HG03342 (cell line): Measurements from ENCODE around the gene ZDHHC17.
"Not testable (repeated sequence)": the region's sequence is repeated elsewhere in the genome, so short reads cannot be mapped to it uniquely, and the experiment has no call there.

Source experiments
- ATAC-seq: cut with Tn5 transposase; IDR thresholded peaks from one replicate; pipeline ENCODE4 v1.9.1; 2021; ENCODE audit warnings: mild to moderate bottlenecking, moderate library complexity; ENCODE audit not compliant: unreplicated experiment

Gene ZDHHC17

GRCh38 chr12:76765598-76765997, 1.7 kb downstream of the ZDHHC17 start:
- ATAC-seq, result no peak

DNA sequence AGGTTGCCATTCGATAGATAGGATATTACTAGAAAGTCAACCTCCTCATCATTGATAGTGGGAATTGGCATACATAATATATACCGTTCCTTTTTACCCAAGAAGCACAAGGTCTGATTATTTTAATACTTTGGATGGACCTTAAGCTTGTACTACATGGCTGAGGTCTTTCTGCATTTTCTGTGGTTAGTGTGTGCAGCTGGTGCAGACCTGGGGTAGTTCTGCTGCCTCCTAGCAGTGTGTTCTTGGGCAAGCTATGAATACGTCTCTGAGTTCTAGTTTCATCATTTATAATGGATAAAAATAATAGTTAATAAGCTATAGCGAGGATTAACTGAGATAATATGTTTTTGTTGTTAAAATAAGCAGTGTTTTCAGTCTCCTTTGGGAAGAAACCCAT, 2.2 kb downstream of the ZDHHC17 start:
- ATAC-seq, result no peak

DNA sequence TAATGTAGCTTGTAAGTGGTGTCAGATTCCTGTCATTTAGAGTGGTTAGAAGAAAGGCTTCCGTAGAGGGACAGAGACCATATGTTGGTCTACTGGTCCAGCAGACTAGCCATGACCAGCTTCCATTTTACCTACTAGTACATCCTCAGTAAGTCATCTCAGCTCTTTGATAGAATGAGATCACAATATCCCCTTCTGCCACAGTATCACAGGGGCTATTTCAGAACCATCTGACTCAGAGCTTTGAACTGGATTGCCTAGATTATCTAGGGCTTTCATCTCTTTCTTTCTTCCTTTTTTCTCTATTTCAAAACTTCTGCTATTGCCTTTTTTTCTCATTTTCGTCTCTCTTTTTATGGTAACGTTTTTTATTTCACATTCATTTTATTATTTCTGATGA, 4.7 kb downstream of the ZDHHC17 start:
- ATAC-seq, result no peak

- ATAC-seq, result peak; percentile 100
These were observed 13.9 kb downstream of the ZDHHC17 start for GRCh38 chr12:76777765-76778216.

DNA sequence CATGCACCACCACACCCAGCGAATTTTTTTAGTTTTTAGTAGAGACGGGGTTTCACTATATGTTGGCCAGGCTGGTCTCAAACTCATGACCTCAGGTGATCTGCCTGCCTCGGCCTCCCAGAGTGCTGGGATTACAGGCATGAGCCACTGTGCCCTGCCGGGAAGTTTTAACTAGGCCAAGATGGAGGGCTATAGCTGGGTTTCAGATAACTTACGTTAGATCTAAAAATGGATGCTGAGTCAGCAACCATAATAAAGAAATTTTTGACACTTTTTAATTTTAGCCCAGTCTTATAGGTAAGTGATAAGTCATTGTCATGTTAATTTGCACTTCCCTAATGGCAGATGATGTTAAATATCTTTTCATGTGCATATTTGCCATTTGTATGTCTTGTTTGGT, 14.4 kb downstream of the ZDHHC17 start:
- ATAC-seq, result no peak

DNA sequence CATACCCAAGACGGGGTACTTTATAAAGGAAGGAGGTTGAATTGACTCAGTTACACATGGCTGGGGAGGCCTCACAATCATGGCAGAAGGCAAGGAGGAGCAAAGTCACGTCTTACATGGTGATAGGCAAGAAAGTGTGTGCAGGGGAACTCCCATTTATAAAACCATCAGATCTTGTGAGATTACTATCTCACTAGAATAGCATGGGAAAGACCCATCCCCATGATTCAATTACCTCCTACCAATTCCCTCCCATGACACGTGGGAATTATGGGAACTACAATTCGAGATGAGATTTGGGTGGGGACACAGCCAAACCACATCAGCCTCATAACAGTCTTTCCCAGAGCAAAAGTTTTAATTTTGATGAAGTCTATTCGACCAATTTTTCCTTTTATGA, 15.4 kb downstream of the ZDHHC17 start:
- ATAC-seq, result not testable (repeated sequence)

- no peak for ATAC-seq
These were observed 17.4 kb downstream of the ZDHHC17 start for GRCh38 chr12:76781321-76781720.

- ATAC-seq, result no peak
These were observed 18.6 kb downstream of the ZDHHC17 start for GRCh38 chr12:76782526-76782925.

DNA sequence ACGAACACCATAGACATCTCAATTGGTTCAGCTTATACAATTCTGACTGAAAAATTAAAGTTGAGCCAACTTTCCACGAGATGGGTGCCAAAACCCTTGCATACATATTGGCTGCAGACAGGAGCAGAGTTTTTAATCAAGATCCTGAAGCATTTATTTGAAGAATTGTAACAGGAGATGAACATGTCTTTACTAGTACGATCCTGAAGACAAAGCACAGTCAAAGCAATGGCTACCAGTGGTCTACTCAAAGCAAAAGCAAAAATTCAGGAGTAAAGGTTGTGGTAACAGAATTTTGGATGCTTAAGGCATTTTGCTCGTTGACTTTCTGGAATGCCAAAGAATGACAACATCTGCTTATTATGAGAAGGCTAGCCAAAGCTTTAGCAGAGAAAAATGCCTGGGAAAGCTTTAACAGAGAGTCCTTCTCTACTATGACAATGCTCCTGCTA, 20.7 kb downstream of the ZDHHC17 start:
- ATAC-seq, result no peak

DNA sequence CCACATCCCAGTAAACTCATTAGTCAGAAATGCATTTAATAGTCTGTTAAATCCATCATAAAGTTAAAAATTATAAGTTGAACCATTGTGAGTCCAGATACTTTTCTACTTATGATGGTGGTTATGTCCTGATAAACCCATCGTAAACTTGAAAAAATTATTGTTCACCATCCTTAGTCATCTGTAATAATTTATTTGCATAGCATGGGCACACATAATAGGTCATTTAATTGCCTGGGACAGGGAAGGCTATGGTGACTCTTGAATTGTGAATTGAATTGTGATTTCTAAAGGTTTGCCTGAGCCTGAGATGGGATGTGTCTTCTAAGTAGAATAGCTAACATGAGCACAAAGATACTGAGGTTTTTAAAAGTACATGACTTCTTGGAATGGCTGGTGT, 21.5 kb downstream of the ZDHHC17 start:
- ATAC-seq, result no peak

DNA sequence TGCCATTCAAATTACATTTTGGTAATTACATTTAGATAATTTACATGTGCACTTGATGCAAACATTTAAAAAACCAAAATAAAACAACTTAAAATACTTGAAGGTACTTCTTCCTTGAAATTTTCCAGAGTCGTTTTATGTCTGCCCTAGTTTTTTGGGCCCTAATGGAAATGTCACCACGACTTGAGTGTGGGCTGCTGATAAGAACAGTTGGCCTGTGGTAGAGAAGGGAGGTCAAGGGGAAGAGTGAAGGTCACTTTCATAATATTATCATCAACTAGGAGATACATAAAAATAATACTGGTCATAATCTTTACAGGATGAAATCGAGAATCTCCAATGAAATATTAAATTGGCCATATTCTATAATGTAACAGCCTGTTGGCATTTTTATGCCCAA, 23.1 kb downstream of the ZDHHC17 start:
- ATAC-seq, result no peak

GRCh38 chr12:76787689-76788088, 23.8 kb downstream of the ZDHHC17 start:
- no peak for ATAC-seq

DNA sequence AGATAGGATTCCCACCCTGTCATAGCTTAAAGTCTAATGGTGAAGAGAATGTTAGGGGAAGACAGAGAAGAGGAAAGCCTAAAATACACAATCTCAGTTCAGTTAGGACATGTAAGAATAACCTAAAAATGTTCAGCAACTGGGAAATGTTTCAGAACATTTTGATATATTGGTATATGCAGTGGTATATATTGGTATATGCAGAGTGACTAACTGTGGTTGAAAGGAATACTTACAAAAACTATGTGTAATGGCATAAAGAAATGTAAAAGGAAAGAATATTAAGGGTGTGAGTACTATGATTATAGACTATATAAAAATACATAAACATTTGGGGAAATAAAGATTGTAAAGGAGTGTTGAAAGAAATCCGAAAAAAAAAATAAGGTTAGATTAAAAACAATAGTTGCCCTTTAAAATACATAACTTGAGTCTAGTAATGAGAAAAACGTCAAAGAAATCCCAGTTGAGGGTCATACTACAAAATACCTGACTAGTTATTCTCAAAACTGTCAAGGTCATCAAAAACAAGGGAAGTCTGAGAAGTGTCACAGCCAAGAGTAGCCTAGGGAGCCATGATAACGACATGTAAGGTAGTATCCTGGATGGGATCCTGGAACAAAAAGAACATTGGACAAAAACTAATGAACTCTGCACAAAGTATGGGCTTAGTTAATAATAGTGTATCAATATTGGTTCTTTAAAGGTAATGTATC, 25.6 kb downstream of the ZDHHC17 start:
- ATAC-seq, result no peak

DNA sequence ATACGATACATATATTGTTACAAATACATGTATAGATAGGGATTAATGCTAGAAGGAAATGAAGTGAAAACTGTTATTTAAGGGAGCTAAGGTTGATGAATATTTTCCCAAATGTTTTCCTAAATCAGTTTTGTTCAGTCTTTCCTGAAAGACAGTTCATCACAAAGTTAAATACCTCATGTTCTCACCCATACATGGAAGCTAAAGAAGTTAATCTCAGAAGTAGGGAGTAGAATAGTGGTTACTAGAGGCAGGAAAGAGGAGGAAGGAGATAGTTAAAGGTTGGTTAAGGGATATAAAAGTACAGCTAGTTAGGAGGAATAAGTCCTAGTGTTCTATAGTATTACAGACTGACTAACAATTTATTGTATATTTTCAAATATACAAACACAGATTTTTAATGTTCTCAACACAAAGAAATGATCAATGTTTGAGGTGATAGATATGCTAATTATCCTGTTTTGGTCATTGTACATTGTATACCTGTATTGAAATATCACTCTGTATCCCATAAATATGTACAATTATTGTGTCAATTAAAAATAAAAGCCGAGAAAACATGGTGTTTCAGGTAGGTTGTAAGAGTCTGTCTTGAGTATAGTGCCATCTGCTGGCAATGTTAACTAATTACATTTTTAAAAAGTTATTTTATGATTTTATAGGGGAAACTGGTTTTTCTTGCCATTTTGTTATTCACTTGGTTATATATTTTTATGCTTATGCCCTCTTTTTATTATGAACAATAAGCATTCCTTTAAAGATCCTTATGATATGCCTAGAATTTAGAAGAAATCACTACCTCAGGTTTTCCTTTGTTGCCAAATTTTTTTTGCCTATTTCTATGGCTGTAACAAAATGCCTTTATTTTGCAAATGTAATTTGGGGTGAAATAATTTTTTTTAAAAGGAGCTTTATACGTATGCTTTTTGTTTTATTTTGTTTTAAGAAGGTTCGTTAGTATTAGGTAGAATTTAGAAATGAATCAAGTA, 26.9 kb downstream of the ZDHHC17 start:
- no peak for ATAC-seq

GRCh38 chr12:76792828-76793227, 28.9 kb downstream of the ZDHHC17 start:
- no peak for ATAC-seq

- no peak for ATAC-seq
These were observed 34.9 kb downstream of the ZDHHC17 start for GRCh38 chr12:76798864-76799263.

- ATAC-seq, result no peak
These were observed 35.4 kb downstream of the ZDHHC17 start for GRCh38 chr12:76799362-76799761.

- no peak for ATAC-seq
These were observed 38.1 kb downstream of the ZDHHC17 start for GRCh38 chr12:76802060-76802459.

DNA sequence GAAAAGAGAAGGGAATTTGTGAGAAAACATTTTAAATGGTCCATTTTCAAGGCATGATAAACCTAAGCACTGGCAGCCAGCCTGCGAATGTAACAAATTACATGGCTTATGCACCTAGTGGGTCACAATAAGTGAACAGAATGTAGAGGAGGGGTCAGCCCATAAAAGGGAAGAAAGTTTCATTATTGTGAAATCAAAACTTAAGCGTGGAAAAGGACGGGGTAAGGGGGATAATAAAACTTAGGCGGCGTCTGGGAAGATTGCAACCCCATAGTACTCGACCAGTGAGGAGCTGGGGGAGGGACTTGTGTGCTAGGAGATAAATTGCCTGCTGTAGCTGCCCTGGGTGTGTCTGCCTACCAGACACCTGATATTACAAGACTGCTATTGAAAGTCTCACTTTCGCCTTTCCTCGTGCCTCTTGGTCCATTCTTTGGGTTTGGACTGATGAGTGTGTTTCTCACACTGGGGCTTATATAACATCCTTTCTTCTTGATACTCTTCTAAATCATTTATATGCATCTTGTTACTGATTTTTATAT, 40.6 kb downstream of the ZDHHC17 start:
- ATAC-seq, result no peak

DNA sequence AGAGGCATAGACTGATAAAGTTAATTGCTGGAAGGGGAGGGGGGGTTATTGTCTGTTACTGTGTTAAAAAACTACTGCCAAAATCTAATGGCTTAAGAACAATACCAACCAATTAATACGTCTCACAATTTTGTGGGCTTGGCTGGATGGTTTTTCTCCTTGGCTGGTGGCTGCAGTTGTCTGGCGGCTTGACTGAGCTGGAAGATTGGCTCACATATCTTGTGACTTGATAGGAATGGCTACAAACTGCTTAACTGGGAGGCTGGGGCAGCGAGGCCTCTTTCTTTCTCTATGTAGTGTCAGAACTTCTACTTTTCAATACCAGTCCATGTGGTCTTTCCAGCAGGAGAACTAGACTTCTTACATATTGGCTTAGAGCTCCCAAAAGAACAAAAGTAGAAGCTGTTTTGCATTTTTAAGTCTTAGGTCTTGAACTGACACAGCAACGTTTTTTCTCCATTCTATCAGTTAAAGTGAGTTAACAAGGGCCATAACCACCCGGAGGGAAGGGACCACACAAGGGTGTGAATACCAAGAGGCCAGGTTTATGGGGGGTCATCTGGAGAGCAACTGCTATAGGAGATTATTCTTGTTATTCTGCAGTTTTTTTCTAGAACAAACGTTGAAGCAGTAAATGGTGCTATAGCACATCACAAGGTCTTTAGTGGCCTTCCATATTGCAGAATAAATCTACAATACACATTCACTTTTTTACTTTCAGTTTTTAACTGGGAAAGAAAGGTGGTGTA, 46.9 kb downstream of the ZDHHC17 start:
- no peak for ATAC-seq

DNA sequence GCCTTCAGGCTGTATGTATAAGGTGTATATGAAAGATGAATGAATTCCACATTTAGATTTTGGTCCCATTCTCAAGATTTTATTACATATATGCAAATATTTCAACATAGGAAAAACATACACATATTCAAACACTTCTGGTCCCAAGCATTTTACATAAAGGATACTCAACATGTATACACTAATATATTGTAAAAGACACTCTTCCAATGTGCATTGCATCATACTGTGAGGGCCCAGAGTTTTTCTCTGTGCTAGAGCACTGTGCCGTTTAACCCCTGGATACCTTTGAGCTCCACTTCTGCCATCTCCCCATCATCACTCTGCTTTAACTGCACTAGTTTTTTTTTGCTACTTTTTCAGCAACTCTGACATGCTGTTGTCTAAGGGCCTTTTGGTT, 48.1 kb downstream of the ZDHHC17 start:
- no peak for ATAC-seq
